H1 (cell line): Measurements from ENCODE around the gene LCN10. TPM values are rescaled to one million over a fixed set of nuclear protein-coding genes. Genes with fewer than 3 reads are reported as not detected.

ENCODE experiments used
- CTCF ChIA-PET: fragments of 300-600 bp; sonication (Branson Sonifier 250); formaldehyde crosslinking; loops from one replicate; lab custom pipeline; 2021; ENCODE audit not compliant: partially characterized antibody; lab: Charles Lee
- POLR2A ChIA-PET: fragments of 300-600 bp; sonication (Branson Sonifier 250); formaldehyde crosslinking; loops from one replicate; lab custom pipeline; 2021; ENCODE audit warnings: inconsistent platforms; ENCODE audit not compliant: partially characterized antibody; lab: Charles Lee
- DNase-seq, 2 experiments: peaks; one replicate each; pipeline versions ENCODE4 v3.0.0 to v3.0.0-alpha.2; 2010 to 2022; ENCODE audit warnings: low spot score in 2 of 2, low read depth in 1 of 2, mixed read lengths in 1 of 2
- FAIRE-seq: peaks from 2 replicates; lab custom pipeline; 2011; peaks lifted over from hg19 to GRCh38; lab: Jason Lieb, UNC
- H2AFZ ChIP-seq: 2 replicates; pipeline ENCODE4 v1.8.1; 2012; ENCODE audit warnings: low read length, inconsistent platforms
- H2AK5ac ChIP-seq: 2 replicates; pipeline ENCODE4 v1.6.1; 2013; ENCODE audit warnings: low read depth, low read length
- H2BK120ac ChIP-seq: replicated peaks from 2 replicates; pipeline ENCODE3; 2013; ENCODE audit warnings: low read depth, low read length, inconsistent platforms
- H2BK12ac ChIP-seq: 2 replicates; pipeline ENCODE4 v1.6.1; 2013; ENCODE audit warnings: low read depth, low read length
- H2BK15ac ChIP-seq: 2 replicates; pipeline ENCODE4 v1.6.1; 2013; ENCODE audit warnings: low read length
- H2BK20ac ChIP-seq: 2 replicates; pipeline ENCODE4 v1.6.1; 2013; ENCODE audit warnings: low read length
- H2BK5ac ChIP-seq: 2 replicates; pipeline ENCODE4 v1.6.1; 2013; ENCODE audit warnings: low read depth, low read length
- H3K14ac ChIP-seq: 2 replicates; pipeline ENCODE4 v1.6.1; 2013; ENCODE audit warnings: inconsistent platforms; ENCODE audit not compliant: insufficient read length
- H3K18ac ChIP-seq: 2 replicates; pipeline ENCODE4 v1.6.1; 2013; ENCODE audit warnings: low read length; ENCODE audit errors: extremely low read depth
- H3K23ac ChIP-seq: 2 replicates; pipeline ENCODE4 v1.6.1; 2013; ENCODE audit warnings: inconsistent platforms; ENCODE audit not compliant: insufficient read length
- H3K23me2 ChIP-seq: 2 replicates; pipeline ENCODE4 v1.6.1; 2013; ENCODE audit warnings: low read depth, low read length
- H3K27ac ChIP-seq: 2 replicates; pipeline ENCODE4 v1.6.1; 2011; ENCODE audit warnings: low read depth, low read length, inconsistent platforms
- H3K27me3 ChIP-seq, 4 experiments: replicated peaks in 1 of 4; 1 replicate in 1 of 4; 2 replicates in 3 of 4; pipeline versions ENCODE4 v1.6.1 to v1.8.1; 2011 to 2013; ENCODE audit warnings: low read length in 3 of 4, mild to moderate bottlenecking in 3 of 4, inconsistent platforms in 2 of 4, mixed read lengths in 2 of 4, moderate library complexity in 1 of 4; ENCODE audit not compliant: control insufficient read depth in 3 of 4, insufficient read depth in 3 of 4; ENCODE audit errors: extremely low read depth in 1 of 4
- H3K36me3 ChIP-seq, 4 experiments: 2 replicates each; pipeline versions ENCODE4 v1.6.1 to v1.8.1; 2011 to 2013; ENCODE audit warnings: mild to moderate bottlenecking in 4 of 4, low read length in 3 of 4, moderate library complexity in 2 of 4, control low read depth in 1 of 4, inconsistent platforms in 1 of 4; ENCODE audit not compliant: insufficient read depth in 4 of 4, control insufficient read depth in 2 of 4
- H3K4ac ChIP-seq: replicated peaks from 2 replicates; pipeline ENCODE3; 2013; ENCODE audit warnings: low read length, low read depth, mixed read lengths, inconsistent platforms; ENCODE audit not compliant: insufficient read length
- H3K4me1 ChIP-seq, 4 experiments: replicated peaks in 1 of 4; 1 replicate in 1 of 4; 2 replicates in 3 of 4; pipeline versions ENCODE4 v1.6.1 to v1.8.1; 2011 to 2013; ENCODE audit warnings: low read length in 3 of 4, inconsistent platforms in 2 of 4, mixed read lengths in 1 of 4; ENCODE audit not compliant: insufficient read depth in 4 of 4, control insufficient read depth in 3 of 4
- H3K4me2 ChIP-seq, 2 experiments: 2 replicates each; pipeline versions ENCODE4 v1.6.1 to v1.8.1; 2011 to 2013; ENCODE audit warnings: low read depth in 2 of 2, low read length in 2 of 2, control low read depth in 1 of 2, inconsistent platforms in 1 of 2, mild to moderate bottlenecking in 1 of 2; ENCODE audit not compliant: insufficient read depth in 1 of 2
- H3K4me3 ChIP-seq, 4 experiments: fragments of 200-600, 300-600 bp in 1 of 4; sonication (generic), shearing (Covaris generic), sonication (Bioruptor Twin) in 1 of 4; 2 replicates each; pipeline versions ENCODE4 v1.5.1 to v1.8.1; 2011 to 2016; ENCODE audit warnings: low read length in 4 of 4, low read depth in 3 of 4, control low read depth in 2 of 4, inconsistent platforms in 2 of 4, mild to moderate bottlenecking in 2 of 4, mixed read lengths in 1 of 4, moderate library complexity in 1 of 4; ENCODE audit not compliant: insufficient read depth in 2 of 4; ENCODE audit errors: extremely low read depth in 1 of 4
- H3K56ac ChIP-seq: replicated peaks from 2 replicates; pipeline ENCODE3; 2013; ENCODE audit warnings: low read depth, mild to moderate bottlenecking, mixed read lengths, low read length, inconsistent platforms; ENCODE audit not compliant: insufficient read length
- H3K79me1 ChIP-seq: 2 replicates; pipeline ENCODE4 v1.6.1; 2013; ENCODE audit warnings: low read depth, low read length, control low read depth
- H3K79me2 ChIP-seq, 2 experiments: 2 replicates each; pipeline versions ENCODE4 v1.6.1 to v1.8.1; 2012 to 2013; ENCODE audit warnings: low read length in 2 of 2, mild to moderate bottlenecking in 2 of 2, inconsistent platforms in 1 of 2; ENCODE audit not compliant: insufficient read depth in 2 of 2, control insufficient read depth in 1 of 2
- H3K9ac ChIP-seq, 4 experiments: replicated peaks in 1 of 4; 1 replicate in 1 of 4; 2 replicates in 3 of 4; pipeline versions ENCODE4 v1.6.1 to v1.8.1; 2011 to 2013; ENCODE audit warnings: low read depth in 3 of 4, low read length in 3 of 4, control low read depth in 2 of 4, mild to moderate bottlenecking in 2 of 4, moderate library complexity in 2 of 4, inconsistent platforms in 1 of 4; ENCODE audit errors: extremely low read depth in 1 of 4
- H3K9me3 ChIP-seq, 2 experiments: 2 replicates each; pipeline versions ENCODE4 v1.6.1 to v1.8.1; 2012 to 2013; ENCODE audit warnings: mild to moderate bottlenecking in 2 of 2, moderate library complexity in 2 of 2, control low read depth in 1 of 2, inconsistent platforms in 1 of 2, low read depth in 1 of 2, low read length in 1 of 2, mixed read lengths in 1 of 2; ENCODE audit not compliant: insufficient read depth in 2 of 2
- H4K20me1 ChIP-seq, 2 experiments: replicated peaks in 1 of 2; 2 replicates each; pipeline versions ENCODE3 to v1.8.1; 2011 to 2013; ENCODE audit warnings: inconsistent platforms in 2 of 2, low read length in 2 of 2, mild to moderate bottlenecking in 1 of 2; ENCODE audit not compliant: insufficient read depth in 2 of 2, control insufficient read depth in 1 of 2
- H4K5ac ChIP-seq: 2 replicates; pipeline ENCODE4 v1.6.1; 2013; ENCODE audit warnings: low read length, low read depth, mixed read lengths, inconsistent platforms; ENCODE audit not compliant: insufficient read length
- H4K8ac ChIP-seq: 2 replicates; pipeline ENCODE4 v1.8.0; 2013; ENCODE audit warnings: mild to moderate bottlenecking, moderate library complexity, low read length, inconsistent platforms; ENCODE audit not compliant: insufficient read depth; ENCODE audit errors: extremely low read depth
- H4K91ac ChIP-seq: replicated peaks from 2 replicates; pipeline ENCODE3; 2013; ENCODE audit warnings: low read length, mixed read lengths, inconsistent platforms; ENCODE audit not compliant: insufficient read length
- ATF2 ChIP-seq: IDR thresholded peaks from 2 replicates; pipeline ENCODE4 v1.6.1; 2012; ENCODE audit warnings: low read length, inconsistent platforms
- CBX5 ChIP-seq: fragments of 300-800, 300-1000 bp; sonication (generic); IDR thresholded peaks from 2 replicates; pipeline ENCODE4 v1.7.1; 2016; ENCODE audit warnings: antibody characterized with exemption, low read length, low read depth
- HDAC6 ChIP-seq: IDR thresholded peaks from one replicate; pipeline ENCODE4 v1.7.1; 2012; ENCODE audit warnings: low read depth, mild to moderate bottlenecking, inconsistent platforms, low read length, moderate library complexity
- JUN ChIP-seq: IDR thresholded peaks from 2 replicates; pipeline ENCODE4 v1.6.1; 2011; ENCODE audit warnings: low read depth, mild to moderate bottlenecking, improper control_type of control experiment, low read length
- KDM5A ChIP-seq: fragments of 200-600 bp; IDR thresholded peaks from 2 replicates; pipeline ENCODE4 v1.7.1; 2012; ENCODE audit warnings: mild to moderate bottlenecking, low read length, inconsistent platforms, mixed read lengths
- MAX ChIP-seq: IDR thresholded peaks from 2 replicates; pipeline ENCODE4 v1.6.1; 2012; ENCODE audit warnings: inconsistent platforms
- NRF1 ChIP-seq: IDR thresholded peaks from 2 replicates; pipeline ENCODE4 v1.6.1; 2011; ENCODE audit warnings: mild to moderate bottlenecking, low read depth, low read length, improper control_type of control experiment
- RFX5 ChIP-seq: IDR thresholded peaks from 2 replicates; pipeline ENCODE4 v1.6.1; 2011; ENCODE audit warnings: low read depth, low read length, improper control_type of control experiment, borderline replicate concordance
- TAF1 ChIP-seq: IDR thresholded peaks from 2 replicates; pipeline ENCODE4 v1.6.1; 2011; ENCODE audit warnings: mild to moderate bottlenecking, low read depth, low read length
- TCF12 ChIP-seq: IDR thresholded peaks from 2 replicates; pipeline ENCODE4 v1.6.1; 2011; ENCODE audit warnings: low read depth, mild to moderate bottlenecking, low read length
- WGBS, 2 experiments: shearing (Covaris generic) in 1 of 2; methylation state at CpG; one replicate each; pipeline versions ENCODE4 v1.1.6 to v1.1.7; 2013 to 2015; ENCODE audit warnings: low lambda C conversion rate in 2 of 2, mixed read lengths in 2 of 2, inconsistent platforms in 1 of 2, low coverage in 1 of 2, missing lambda C conversion rate in 1 of 2; ENCODE audit not compliant: insufficient replicate concordance in 2 of 2, insufficient coverage in 1 of 2, insufficient read length in 1 of 2; ENCODE audit errors: extremely low coverage in 1 of 2, missing lambda C conversion rate in 1 of 2; 5-methylcytosine and 5-hydroxymethylcytosine counted together
- polyA plus RNA-seq, 7 experiments: library from polyadenylated mRNA; depleted of rRNA in 3 of 7; stranded (reverse) in 5 of 7; unstranded in 2 of 7; fragments of >200 nt in 5 of 7; fragments of 200-250 nt in 2 of 7; gene quantifications; 1 replicate in 5 of 7; 2 replicates in 1 of 7; 4 replicates in 1 of 7; pipeline versions ENCODE4 v1.2.1 to v1.2.3, GENCODE V29; 2011 to 2013; ENCODE audit warnings: missing spikeins in 2 of 7, mixed read lengths in 2 of 7
- total RNA-seq: library from RNA; stranded (reverse); fragmentation: NEBNext Ultra II Directional; extraction: Animal tissue kit (Norgen Biotek cat#: 25700); gene quantifications from 2 replicates; pipeline ENCODE4 v1.2.1, GENCODE V29; 2021

Gene LCN10
- total and polyA plus RNA-seq, 2 of the 8 experiments (the other 6 are each of a cell fraction or from before 2014, with no cell fraction given) = 2.6 to 2.8 TPM

- no peak overlapping the region for H2AK5ac ChIP-seq
- H3K23ac ChIP-seq = no peak overlapping the region
- no peaks in the 10 kb centered on the region for H3K36me3 ChIP-seq
- H3K4ac ChIP-seq = no peak overlapping the region
- CTCF ChIA-PET = interaction anchor here (1.4 to 9.6 kb wide), 4 partner anchors 12 to 32 kb away, joined by 4 to 42 read pairs (median 20); partner anchors contain the start of gene LCN8
- H2BK20ac ChIP-seq = no peak overlapping the region
- no peak overlapping the region for H4K5ac ChIP-seq
- no peak overlapping the region for H4K91ac ChIP-seq
- no peak overlapping the region for H3K27ac ChIP-seq
- POLR2A ChIA-PET = interaction anchor here (2.4 kb wide), 1 partner anchor 10 kb away, joined by 5 read pairs; no protein-coding TSS in a partner anchor
- no peak overlapping the region; a peak in 1 of 4 replicates for H3K4me2 ChIP-seq
- no peaks in the 10 kb centered on the region for H3K4me1 ChIP-seq
- peak; percentile 28 for FAIRE-seq
- WGBS, 2 experiments = 76% methylated on average over 7 of the region's 7 CpGs; no CpG with 5 or more reads in 1 of the 2 experiments
- H4K20me1 ChIP-seq = no peaks in the 10 kb centered on the region
- no peaks in the 10 kb centered on the region for H3K79me2 ChIP-seq
- H3K9ac ChIP-seq = no peak overlapping the region
- H3K14ac ChIP-seq = no peak overlapping the region
- H3K4me3 ChIP-seq = no peak overlapping the region
- H3K79me1 ChIP-seq = no peaks in the 10 kb centered on the region
- H2BK12ac ChIP-seq = no peak overlapping the region
- H3K27me3 ChIP-seq = peaks cover 0 to 4% (median 1%) of the 10 kb centered on the region in 4 experiments; a peak in 3 of 7 replicates
- H3K23me2 ChIP-seq = no peaks in the 10 kb centered on the region
- H2BK120ac ChIP-seq = no peak overlapping the region
- peak overlapping the region; percentile 100 for H2AFZ ChIP-seq
- DNase-seq = peak in 1 of 2 experiments; percentile 81
- H3K56ac ChIP-seq = no peak overlapping the region
- H2BK15ac ChIP-seq = no peak overlapping the region
- no peak overlapping the region for H4K8ac ChIP-seq
- H3K18ac ChIP-seq = no peak overlapping the region
- no peak overlapping the region for H2BK5ac ChIP-seq
- peaks cover 0 to 7% of the 10 kb centered on the region in 2 experiments for H3K9me3 ChIP-seq
- no peak for TF ChIP-seq RFX5
- no peak for TF ChIP-seq TAF1
- no peak for TF ChIP-seq HDAC6
- TF ChIP-seq ATF2 = no peak
- no peak for TF ChIP-seq JUN
- peak; percentile 65 for TF ChIP-seq MAX
- TF ChIP-seq KDM5A = no peak
- no peak for TF ChIP-seq CBX5
- no peak for TF ChIP-seq TCF12
- TF ChIP-seq NRF1 = no peak
Observed at GRCh38 chr9:136773386-136774044, 30.8 kb upstream of the LCN10 start.
